AG08395 (cell line): Measurements from ENCODE around the gene DCLK3.

Experiments used
- DNase-seq: peaks from one replicate; pipeline ENCODE4 v3.0.0; 2012; ENCODE audit warnings: mixed read lengths, low spot score

Gene DCLK3

DNA sequence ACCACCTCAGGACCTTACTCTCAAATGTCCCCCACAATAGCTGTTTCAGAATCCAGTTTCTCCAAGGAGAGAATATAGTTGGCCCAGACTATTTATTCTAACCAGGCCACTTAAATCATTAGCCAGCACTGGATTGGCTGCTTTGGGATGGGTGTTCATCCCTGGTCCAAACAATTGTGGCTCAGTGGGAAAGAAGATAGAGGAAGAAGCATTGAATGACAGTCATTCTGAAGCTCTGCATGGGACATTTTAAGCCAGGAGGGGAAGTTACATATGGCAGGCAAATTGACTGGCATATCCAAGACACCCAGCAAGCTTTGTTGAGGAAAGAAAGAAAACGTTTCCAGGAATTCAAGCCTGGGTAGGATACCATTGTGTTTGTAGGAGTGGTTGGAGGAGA lies 5.6 kb upstream of the DCLK3 start:
- DNase-seq: no peak

DNA sequence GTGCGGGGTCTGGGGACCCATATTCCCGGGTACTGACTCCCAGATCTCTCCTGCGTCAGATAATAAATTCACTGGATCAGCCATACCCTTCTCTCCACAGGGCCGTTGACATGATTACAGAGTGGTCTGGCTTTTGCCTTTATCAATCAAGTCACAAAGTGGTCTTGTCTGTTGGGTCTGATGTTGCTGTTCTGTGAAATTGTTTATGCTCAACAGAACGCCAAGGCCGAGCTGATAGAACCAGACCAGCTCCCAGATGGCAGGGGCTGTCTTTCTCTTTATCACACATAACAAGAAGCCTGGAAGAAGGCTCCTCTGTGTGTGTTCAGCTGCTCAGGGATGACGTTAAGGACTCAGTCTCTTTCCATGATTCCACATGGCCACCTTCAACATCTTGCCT lies 751 bp upstream of the DCLK3 start:
- no peak for DNase-seq

DNA sequence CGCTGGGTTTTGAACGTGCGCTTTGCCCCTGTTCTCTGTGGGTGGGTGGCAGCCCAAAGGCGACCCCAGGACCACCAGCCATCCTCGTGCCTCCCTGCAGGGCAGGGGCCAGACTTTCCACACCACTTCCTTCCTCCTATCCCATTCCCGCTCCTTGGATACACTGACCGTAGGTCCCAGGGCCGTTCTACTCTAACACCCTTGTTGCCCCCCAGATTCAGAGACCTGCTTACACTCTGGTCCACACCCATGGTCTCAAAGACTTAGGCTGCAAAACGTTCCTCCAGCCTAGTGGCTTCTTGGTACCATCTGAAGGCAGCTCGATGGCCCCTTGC lies 318 bp upstream of the DCLK3 start:
- no peak for DNase-seq

DNA sequence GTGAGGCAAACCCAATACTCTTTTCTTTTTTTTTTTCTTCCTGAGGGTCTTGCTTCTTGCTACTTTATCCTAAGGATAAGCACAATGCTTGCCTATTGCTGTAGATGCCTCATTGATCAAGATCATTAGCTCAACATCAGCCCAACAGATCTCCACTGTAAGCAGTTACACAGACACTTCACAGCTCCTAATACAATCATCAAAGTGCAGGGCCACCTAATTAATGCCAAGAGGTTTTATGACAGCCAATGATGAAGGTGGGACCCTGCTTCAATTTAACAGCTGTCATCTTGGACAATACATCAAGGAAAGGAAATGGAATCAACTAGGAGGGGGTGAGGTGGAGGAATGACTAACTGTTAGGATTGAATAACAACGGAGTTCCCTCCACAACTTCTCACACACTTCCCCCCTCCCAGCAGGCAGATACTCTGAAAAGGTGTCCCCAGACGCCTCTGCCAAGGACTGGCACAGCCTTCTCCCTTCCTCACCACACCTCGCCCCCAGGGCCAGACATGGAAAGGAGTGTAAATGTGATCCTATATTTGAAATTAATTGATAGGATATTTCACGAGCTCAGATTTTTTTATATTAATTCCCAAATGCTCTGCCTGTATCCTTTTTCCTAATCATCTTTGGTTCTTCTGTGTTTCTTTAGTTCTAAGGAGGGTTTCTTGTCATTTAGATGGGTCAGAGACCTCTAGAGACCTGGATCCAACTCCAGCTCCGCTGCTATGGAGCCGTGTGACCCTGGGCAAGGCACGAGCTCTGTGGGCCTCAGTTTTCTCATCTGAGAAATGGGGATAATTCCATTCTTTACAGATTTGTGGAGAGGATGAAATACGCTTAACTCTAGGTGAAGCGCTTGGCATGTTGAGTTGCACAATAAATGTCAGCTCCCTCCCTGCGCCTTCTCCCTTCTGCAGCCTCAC lies 1.2 kb downstream of the DCLK3 start:
- DNase-seq: no peak

DNA sequence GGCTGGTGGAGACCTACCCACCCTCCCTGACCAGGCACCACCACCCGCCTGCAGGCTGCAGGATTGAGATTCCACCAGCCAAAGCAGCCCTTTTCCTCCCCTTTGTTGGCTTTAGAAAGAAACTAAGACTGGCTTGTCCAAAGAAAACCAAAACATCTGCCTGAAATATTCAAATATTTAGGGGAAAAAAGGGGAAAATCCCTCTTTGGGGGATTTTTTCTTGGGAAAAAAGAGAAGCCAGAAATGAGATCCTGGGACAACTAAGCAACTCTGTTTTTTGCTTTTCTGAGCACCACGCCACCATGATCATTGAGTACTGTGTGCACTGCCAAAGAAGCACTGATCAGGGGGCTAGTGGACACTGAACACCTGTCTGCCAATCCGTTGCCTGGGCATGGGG lies 2.6 kb downstream of the DCLK3 start:
- no peak for DNase-seq

DNA sequence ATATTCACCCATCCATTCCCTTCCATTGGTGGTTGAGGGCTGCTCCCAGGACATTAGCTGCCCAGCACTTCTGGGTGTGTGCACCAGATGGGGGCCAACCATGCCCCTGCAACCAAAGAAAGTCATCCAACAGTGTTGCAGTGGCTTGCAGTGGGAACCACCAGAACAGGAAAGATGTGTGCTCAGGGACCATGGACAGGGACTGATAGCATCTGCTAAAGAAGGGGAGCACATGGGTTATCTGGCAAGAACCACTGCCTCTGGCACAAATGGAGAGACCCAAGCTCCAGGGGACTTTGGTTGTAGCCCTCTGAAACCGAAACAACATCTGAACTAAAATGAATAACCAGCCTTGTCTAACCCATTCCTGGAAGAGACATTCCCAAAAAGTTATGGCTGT lies 8.1 kb downstream of the DCLK3 start:
- DNase-seq: no peak

DNA sequence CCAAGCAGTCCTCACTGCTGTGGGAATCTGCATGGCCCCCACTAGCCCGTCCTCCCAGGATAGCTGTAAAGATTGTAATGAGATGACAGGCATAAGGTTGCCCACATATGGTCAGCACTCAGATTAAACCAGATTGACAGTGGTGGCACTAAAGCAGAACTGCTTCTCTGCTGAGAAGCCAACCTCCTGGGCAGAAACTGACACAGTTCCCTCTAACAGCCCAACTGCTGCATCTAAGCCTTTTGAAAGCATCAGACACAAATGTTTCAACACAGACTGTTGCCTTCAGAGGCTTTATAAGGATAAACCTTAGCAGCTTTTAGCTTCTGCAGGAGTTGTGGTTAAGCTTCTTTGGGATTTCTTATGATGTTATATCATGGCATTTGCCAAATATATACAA lies 13.0 kb downstream of the DCLK3 start:
- DNase-seq: no peak

DNA sequence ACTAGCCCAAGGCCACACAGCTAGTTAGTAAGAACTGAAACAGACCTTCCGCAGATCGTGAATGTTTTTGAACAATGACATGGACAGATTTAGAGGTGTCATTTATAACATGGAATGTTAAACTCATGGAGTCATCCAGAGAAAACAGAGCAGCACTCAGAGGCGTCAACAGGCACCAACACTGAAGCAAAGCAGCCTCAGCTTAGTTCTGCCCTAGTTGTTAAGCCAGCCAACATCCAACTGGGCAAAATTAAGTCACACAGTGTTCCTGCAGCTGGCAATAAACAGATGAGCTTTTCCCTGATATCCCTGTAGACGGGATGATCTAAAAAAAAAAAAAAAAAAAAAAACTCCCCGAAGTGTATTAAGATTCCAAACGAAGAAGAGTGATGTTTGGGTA lies 13.6 kb downstream of the DCLK3 start:
- no peak for DNase-seq

DNA sequence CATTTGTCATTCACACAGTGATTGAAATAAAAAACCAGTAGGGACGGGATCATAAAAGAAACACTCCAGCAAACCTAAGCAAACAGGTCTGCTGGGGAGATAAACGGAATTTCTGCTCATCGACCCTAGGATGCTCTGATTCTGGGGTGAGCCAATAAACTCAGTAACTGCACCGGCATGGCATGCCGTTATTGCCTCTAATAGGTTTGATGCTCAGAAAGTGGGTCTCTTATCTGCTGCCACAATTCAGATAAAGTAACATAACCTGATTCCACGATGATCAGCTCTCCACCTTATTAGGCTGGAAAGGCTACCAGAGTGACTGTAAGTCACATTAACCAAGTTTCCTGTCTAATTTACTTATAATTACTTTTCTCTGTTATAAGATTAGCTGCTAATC lies 19.6 kb downstream of the DCLK3 start:
- DNase-seq: no peak

DNA sequence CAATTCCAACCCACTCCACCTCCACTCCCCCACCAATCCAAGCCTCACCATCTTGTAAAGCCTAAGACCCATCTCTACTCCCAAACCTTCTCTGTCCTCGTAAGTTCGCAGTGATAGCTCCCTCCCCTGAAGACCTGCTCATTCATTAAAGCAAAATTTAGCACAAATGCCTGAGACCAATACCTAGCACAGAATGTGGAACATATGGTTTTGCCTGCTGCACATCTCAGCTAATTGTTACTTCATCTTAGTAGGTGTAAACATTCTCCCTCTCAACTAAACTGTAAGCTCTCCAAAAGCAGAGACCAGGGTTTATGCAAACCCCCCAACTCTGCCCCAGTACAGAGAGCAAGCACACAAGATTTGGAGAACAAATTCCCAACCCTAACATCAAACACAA lies 20.5 kb downstream of the DCLK3 start:
- DNase-seq: no peak

DNA sequence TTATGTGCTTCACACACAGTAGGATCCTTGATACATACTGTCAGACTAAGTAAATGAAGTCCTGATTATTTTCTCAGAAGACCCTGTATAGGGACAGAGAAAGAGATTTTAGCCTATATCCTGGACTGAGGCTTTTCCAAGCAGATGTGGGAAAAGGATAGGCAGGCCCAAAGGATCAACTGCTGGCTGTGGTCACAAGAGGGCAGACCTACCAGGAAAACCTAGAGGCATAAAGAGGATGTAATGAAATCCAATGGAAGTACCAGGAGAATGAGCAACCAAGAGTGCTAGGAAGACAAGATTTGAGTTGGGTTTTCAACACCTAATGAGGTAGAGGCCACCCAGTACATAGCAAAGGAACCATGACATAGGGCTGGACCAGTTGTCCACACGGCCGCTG lies 23.1 kb downstream of the DCLK3 start:
- peak; percentile 26 for DNase-seq

DNA sequence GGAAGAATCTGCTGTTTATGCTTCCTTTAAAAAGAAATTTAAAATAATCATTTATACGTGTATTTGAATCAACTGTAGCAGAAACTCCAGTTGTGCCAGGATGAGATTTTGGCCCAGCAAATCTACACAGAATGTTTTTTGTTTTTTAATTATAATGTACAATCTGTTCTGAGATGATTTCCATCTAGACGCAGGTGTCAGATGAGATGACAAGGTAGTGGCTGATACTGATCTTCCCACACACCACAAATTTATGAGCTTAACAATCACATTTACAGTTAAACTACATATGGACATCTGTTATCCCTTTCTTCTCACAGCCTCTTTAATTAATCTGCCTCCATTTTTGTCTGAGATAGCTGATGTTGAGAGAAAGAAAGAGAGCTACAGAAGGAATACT lies 23.6 kb downstream of the DCLK3 start:
- no peak for DNase-seq

DNA sequence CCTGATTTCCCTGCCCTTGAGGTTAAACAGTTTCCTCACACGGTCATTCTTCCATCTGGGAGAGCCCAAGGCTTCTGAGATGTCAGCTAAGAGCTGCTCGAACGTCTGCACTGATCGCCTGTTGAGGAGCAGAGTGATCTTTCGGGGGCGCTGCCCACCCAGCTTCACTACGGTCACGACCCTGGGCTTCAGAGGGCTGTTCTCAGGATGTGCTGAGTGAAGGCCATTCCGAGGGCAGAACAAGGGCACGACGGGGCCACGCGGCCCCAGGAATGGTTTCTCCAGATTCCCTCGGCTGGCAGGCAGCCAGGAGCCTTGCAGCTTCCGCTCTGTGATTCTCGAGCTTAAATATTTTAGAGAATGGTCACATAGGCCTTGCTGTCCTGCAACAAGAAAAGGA lies 25.7 kb downstream of the DCLK3 start:
- DNase-seq: no peak

DNA sequence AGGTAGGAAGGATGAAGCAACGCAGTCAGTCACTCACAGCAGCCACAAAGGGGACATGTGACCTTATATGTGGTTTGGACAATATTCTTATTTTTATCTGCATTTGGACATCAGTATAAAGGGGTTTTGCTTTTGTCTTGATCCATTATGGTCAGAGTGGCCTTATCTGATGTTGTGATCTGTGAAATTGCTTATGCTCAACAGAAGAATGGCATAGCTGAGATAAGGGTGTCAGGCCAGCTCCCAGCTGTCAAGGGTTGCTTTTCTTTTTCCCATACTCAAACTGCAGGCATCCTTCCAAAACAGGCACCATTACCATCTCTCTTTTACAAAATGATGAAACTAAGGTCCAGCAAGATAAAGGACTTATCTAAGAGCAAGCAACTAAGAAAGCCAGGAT lies 28.1 kb downstream of the DCLK3 start:
- DNase-seq: no peak

DNA sequence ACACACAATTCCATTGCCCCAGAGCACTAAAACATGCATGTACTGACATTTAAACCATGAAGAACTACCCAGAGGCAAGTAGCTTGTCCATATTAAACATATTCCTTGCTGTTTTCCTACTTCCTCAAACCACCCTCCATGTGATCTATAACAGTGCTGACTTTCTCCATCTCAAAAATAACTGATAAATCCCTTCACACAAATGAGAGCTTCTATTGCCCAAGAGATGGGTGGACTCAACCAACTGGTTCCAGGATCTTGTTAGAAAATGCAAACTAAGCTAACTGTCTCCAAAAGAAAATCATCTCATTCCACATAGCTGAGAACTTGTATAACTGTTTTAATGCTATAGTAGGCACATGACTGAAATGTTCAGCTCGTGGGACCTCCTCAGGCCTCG lies 29.6 kb downstream of the DCLK3 start:
- no peak for DNase-seq

DNA sequence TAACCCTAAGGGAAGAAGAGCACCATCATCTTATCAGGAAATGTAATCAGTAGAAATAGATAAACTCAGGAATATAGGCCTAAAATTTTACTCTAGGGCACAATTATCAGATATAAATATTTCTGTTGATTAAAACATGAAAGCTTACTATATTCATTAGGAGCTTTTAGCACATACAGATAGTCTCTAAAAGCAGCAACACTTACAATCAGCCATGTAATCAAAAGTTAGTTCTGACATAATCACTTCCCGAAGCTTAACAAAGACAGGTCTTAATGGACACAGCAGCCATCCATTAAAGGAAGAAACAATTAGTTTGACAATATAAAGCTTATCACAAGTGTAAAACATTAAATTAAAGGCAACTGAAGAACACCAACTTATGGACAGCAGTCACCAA lies 30.6 kb downstream of the DCLK3 start:
- DNase-seq: no peak

DNA sequence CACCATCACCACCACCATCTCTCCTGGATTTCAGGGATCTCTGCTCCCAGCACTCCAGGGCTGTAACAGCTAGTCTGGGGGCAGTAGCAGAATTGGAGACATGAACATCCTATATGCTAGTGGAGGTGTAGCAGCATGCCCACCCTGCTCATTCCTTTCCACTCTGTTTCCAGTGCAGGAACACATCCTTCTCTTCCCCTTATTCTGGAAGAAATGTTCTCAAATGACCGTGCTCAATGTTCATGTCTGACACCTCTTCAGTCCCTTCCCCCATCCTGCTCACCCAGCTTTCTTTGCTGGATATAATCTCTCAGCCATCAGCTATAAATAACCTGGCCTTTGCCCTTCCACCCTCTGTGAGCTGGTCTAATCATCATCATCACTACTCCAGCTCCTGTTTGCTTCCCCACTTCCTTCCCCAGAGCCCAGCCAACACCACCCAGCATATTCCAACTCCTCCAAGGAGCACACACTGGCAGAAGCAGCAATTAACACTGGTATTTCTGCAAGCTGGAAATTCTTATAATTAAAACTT lies 31.1 kb downstream of the DCLK3 start:
- no peak for DNase-seq

DNA sequence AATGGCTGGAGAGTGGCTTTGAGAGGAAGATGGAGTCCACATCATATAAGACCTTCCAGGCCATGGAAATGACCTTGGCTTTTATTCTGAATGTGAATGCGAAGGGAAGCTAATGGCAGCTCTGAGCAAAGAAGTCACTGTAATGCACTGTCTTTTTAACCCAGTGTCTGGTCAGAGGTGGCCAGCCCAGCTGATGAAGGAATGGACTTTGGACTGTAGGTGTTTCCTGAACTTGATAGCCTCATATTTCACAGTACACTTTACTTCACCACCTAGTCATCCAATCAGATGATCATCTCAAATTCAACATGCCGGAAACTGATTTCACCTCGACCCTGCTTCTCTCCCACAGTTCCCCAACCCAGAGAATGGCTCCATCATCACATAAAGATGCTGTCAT lies 33.4 kb downstream of the DCLK3 start:
- DNase-seq: no peak

DNA sequence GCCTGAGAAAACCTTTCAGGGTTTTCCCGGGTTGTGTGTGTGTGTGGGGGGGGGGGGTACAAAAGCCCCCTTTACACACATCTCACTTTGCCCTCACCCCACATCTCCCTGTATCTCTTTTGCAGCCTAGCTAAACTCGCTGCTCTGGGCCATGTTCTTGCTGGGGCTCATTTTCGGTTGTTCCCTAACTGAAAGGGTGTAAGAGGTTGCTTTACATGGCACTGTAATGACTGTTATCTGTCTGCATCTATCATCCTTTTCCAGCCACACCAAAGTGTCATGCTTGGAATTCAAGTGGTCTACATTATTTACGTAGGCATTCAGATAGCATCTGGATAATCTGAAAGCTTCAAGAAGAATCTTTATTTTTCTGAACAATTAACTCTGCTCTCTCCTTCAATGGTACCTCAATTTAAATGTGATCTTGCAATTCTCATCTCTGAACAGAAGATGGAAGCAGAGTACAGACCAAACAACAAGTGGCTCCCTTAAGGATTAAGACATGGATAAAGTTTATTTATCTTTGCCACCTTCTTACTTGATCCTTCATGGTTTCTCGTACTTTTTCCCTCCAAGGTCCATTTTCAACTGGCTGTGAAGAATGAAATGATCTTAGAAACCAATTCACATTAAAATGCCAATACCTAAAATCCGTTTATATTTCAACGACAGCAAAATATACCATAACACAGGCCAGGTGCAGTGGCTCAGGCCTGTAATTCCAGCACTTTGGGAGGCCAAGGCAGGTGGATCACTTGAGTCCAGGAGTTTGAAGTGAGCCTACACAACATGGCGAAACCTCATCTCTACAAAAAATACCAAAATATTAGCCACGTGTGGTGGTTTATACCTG lies 34.9 kb downstream of the DCLK3 start:
- DNase-seq: peak; percentile 75

DNA sequence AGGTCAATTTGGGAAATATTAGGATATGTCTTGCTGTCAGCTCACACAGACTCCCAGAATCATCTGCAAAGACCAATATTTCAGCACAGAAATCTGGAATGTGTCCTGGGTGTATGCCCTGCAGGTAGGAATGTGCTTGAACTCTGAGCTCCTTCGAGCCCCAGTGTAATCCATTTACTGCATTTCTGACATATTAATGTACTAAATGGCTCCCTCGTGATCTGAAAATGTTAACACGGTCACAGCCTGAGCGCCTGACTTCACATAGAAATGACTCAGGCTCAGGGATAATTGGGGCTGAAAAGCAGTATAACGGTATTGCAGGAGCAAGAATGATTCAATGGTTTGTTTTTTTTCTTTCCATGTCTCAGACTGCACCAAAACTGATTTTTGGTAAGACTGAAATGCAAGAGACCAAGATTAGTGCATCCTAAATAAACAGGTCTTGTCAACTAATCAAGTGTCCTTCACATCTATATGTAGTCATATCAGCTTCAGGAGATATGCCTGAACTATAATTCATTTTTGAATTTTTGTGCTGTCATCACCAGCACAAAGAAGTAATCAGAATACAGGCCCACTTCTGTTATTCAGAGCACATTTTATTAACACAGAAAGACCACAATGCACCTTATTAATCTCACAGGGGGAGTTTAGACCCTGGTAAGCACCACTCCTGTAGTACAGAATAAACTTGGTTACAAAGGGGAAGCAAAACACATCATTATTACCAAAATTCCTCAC lies 49.8 kb downstream of the DCLK3 start:
- DNase-seq: peak; percentile 77

DNA sequence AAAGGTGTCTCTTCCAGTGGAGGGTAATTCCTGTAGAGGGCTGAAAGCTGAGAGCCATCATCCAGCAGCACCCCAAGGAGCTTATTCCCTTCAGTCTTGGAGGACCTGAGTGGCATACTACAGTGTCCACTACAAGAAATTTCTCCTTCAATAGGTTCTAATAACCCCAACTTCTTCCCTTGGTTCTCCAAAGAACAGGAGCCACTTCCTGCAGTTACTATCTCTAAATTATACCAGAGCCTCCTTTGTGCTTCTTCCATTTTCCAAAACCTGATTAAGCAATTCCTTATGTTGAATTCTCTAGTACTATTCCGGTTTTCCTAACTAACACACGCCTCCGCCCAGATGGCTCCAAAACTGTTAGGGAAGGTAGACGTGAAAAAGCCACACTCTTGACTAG lies 50.4 kb downstream of the DCLK3 start:
- no peak for DNase-seq

DNA sequence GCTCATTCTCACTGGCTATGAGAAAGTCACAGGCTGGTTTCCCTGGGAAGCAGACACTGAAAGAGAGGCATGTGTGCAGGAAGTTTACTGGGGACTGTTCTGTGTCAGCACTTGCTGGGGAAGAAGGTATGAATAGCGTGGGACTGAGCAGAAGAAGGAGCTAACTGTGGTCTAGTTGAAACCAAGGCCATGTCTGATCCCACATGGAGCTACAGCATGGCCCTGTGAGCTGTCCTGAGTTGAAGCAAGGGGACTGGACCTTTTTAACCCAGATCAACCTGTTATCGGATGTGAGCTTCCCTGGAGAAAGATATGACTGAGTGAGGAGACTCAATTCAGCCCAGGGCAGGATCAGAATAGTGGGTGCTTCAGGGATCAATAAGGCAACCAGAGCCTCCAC lies 53.7 kb downstream of the DCLK3 start:
- DNase-seq: no peak
